ENCODE results near the gene GRK5. TPM values are rescaled to one million over a fixed set of nuclear protein-coding genes. Genes with fewer than 3 reads are reported as not detected.
"Not testable (repeated sequence)": the region's sequence is repeated elsewhere in the genome, so short reads cannot be mapped to it uniquely, and the experiment has no call there.

GRK5 gene
- total RNA-seq, 1 donor from 2014 or later = 47.6 TPM

- ATAC-seq (ENCODE audit: poor library complexity) (no peak), DNase-seq (peak; percentile 35)
- intact Hi-C loops (cut with DNase I) = no loop called here
Observed at GRCh38 chr10:119424258-119424975, 217.0 kb downstream of the GRK5 start.

- ATAC-seq (ENCODE audit: poor library complexity) (no peak), DNase-seq (no peak)
- intact Hi-C loops (cut with DNase I) = no loop called here
Observed at GRCh38 chr10:119425102-119425880, 217.9 kb downstream of the GRK5 start.

GRCh38 chr10:119425881-119426170, 218.5 kb downstream of the GRK5 start:
- ATAC-seq (ENCODE audit: poor library complexity) (no peak), DNase-seq (peak; percentile 38)
- intact Hi-C loops (cut with DNase I) = no loop called here

GRCh38 chr10:119426699-119427098, 219.3 kb downstream of the GRK5 start:
- no peak for ATAC-seq (ENCODE audit: poor library complexity)
- intact Hi-C loops (cut with DNase I) = no loop called here
- peak; percentile 4 for DNase-seq

GRCh38 chr10:119427263-119427864, 220.0 kb downstream of the GRK5 start:
- DNase-seq = no peak
- no peak for ATAC-seq (ENCODE audit: poor library complexity)
- intact Hi-C loops (cut with DNase I) = no loop called here

GRCh38 chr10:119428789-119429188, 221.4 kb downstream of the GRK5 start:
- intact Hi-C loops (cut with DNase I) = no loop called here
- ATAC-seq (ENCODE audit: poor library complexity) (no peak), DNase-seq (no peak)

GRCh38 chr10:119429771-119430170, 222.4 kb downstream of the GRK5 start:
- intact Hi-C loops (cut with DNase I) = no loop called here
- no peak for ATAC-seq (ENCODE audit: poor library complexity)
- peak; percentile 10 for DNase-seq

- DNase-seq = peak; percentile 41
- intact Hi-C loops (cut with DNase I) = no loop called here
- no peak for ATAC-seq (ENCODE audit: poor library complexity)
Observed at GRCh38 chr10:119431034-119431772, 223.8 kb downstream of the GRK5 start.

GRCh38 chr10:119431773-119432135, 224.4 kb downstream of the GRK5 start:
- intact Hi-C loops (cut with DNase I) = no loop called here
- ATAC-seq (ENCODE audit: poor library complexity) = no peak
- no peak for DNase-seq

- ATAC-seq (ENCODE audit: poor library complexity); intact Hi-C loops (cut with DNase I): not testable (repeated sequence)
- peak; percentile 20 for DNase-seq
Observed at GRCh38 chr10:119434942-119435341, 227.6 kb downstream of the GRK5 start.

GRCh38 chr10:119438717-119439116, 231.3 kb downstream of the GRK5 start:
- peak; percentile 16 for DNase-seq
- intact Hi-C loops (cut with DNase I) = no loop called here
- no peak for ATAC-seq (ENCODE audit: poor library complexity)

GRCh38 chr10:119439922-119440321, 232.6 kb downstream of the GRK5 start:
- ATAC-seq (ENCODE audit: poor library complexity) (no peak), DNase-seq (peak; percentile 20)
- intact Hi-C loops (cut with DNase I) = no loop called here

GRCh38 chr10:119441151-119441821, 233.9 kb downstream of the GRK5 start:
- intact Hi-C loops (cut with DNase I) = no loop called here
- peak; percentile 79 for ATAC-seq (ENCODE audit: poor library complexity)
- peak; percentile 55 for DNase-seq

- no peak for ATAC-seq (ENCODE audit: poor library complexity)
- peak; percentile 45 for DNase-seq
- intact Hi-C loops (cut with DNase I) = no loop called here
Observed at GRCh38 chr10:119441921-119442757, 234.8 kb downstream of the GRK5 start.

GRCh38 chr10:119442758-119443060, 235.3 kb downstream of the GRK5 start:
- intact Hi-C loops (cut with DNase I) = no loop called here

GRCh38 chr10:119443441-119443840, 236.1 kb downstream of the GRK5 start:
- intact Hi-C loops (cut with DNase I) = no loop called here
- ATAC-seq (ENCODE audit: poor library complexity) (no peak), DNase-seq (peak; percentile 43)

More at GRCh38 chr10:119442758-119443060, 235.3 kb downstream of the GRK5 start:
- DNase-seq = no peak
- no peak for ATAC-seq (ENCODE audit: poor library complexity)

GRCh38 chr10:119443970-119444660, 236.7 kb downstream of the GRK5 start:
- ATAC-seq (ENCODE audit: poor library complexity) (no peak), DNase-seq (peak; percentile 36)
- intact Hi-C loops (cut with DNase I) = loop anchor here (2.0 kb wide), 1 partner anchor 245 kb away; no protein-coding TSS in a partner anchor

Measured in Right ventricle myocardium superior (tissue), 1 donor.